Activated CD4-positive, alpha-beta T cell treated with anti-CD3 and anti-CD28 coated beads, Interleukin-2, Interleukin-4, amounts not matched to agents 100 ng/mL and 50 ng/mL, durations not matched to agents 16 hours and 8 hours (primary cell): ENCODE data around the gene LMO2.
"Not testable (repeated sequence)": the region's sequence is repeated elsewhere in the genome, so short reads cannot be mapped to it uniquely, and the experiment has no call there.

ENCODE experiments used
- DNase-seq: peaks from one replicate; pipeline ENCODE4 v3.0.0-alpha.2; 2020; ENCODE audit warnings: low spot score

Gene LMO2

GRCh38 chr11:33861386-33861785 lies 30.5 kb downstream of the LMO2 start:
- no peak for DNase-seq

- no peak for DNase-seq
These were observed 30.9 kb downstream of the LMO2 start for GRCh38 chr11:33860926-33861325.

GRCh38 chr11:33859306-33859705 lies 32.6 kb downstream of the LMO2 start:
- DNase-seq = no peak

GRCh38 chr11:33857933-33858371 lies 33.9 kb downstream of the LMO2 start:
- peak; percentile 63 for DNase-seq

GRCh38 chr11:33855500-33855899 lies 36.4 kb downstream of the LMO2 start:
- DNase-seq = no peak

GRCh38 chr11:33848717-33849390 lies 43.0 kb downstream of the LMO2 start:
- DNase-seq = no peak

- DNase-seq = no peak
These were observed 44.6 kb downstream of the LMO2 start for GRCh38 chr11:33847251-33847650.

GRCh38 chr11:33844236-33844635 lies 47.6 kb downstream of the LMO2 start:
- no peak for DNase-seq

- no peak for DNase-seq
These were observed 48.9 kb downstream of the LMO2 start for GRCh38 chr11:33843018-33843417.

GRCh38 chr11:33842236-33842915 lies 49.5 kb downstream of the LMO2 start:
- no peak for DNase-seq

GRCh38 chr11:33838234-33838633 lies 53.6 kb downstream of the LMO2 start:
- not testable (repeated sequence) for DNase-seq

- DNase-seq = not testable (repeated sequence)
These were observed 54.5 kb downstream of the LMO2 start for GRCh38 chr11:33837334-33837733.

GRCh38 chr11:33835143-33835878 lies 56.6 kb downstream of the LMO2 start:
- no peak for DNase-seq

GRCh38 chr11:33832676-33833075 lies 59.2 kb downstream of the LMO2 start:
- no peak for DNase-seq

GRCh38 chr11:33830903-33831648 lies 60.8 kb downstream of the LMO2 start:
- no peak for DNase-seq

- DNase-seq = peak; percentile 58
These were observed 62.3 kb downstream of the LMO2 start for GRCh38 chr11:33829430-33830141.

- DNase-seq = no peak
These were observed 63.1 kb downstream of the LMO2 start for GRCh38 chr11:33828604-33829429.

- DNase-seq = no peak
These were observed 64.7 kb downstream of the LMO2 start for GRCh38 chr11:33827206-33827605.

- no peak for DNase-seq
These were observed 65.9 kb downstream of the LMO2 start for GRCh38 chr11:33825854-33826560.

- DNase-seq = not testable (repeated sequence)
These were observed 68.9 kb downstream of the LMO2 start for GRCh38 chr11:33822981-33823380.
